Peyer's patch (tissue), 4 donors: ENCODE measurements around the gene CST3. TPM values are rescaled to one million over a fixed set of nuclear protein-coding genes. Genes with fewer than 3 reads are reported as not detected.

ENCODE experiments used
- DNase-seq, 3 donors: peaks; one replicate each; pipeline ENCODE4 v3.0.0-alpha.2; 2017 to 2019
- H3K27ac ChIP-seq, 4 donors: fragments of 200-600 bp; sonication (generic); one replicate each; pipeline ENCODE4 v1.5.1; 2016 to 2019
- H3K27me3 ChIP-seq, 2 donors: fragments of 200-600 bp; sonication (generic); one replicate each; pipeline ENCODE4 v1.5.1; 2019
- H3K36me3 ChIP-seq, 3 donors: fragments of 200-600 bp; sonication (generic); one replicate each; pipeline ENCODE4 v1.5.1; 2016 to 2019
- H3K4me1 ChIP-seq, 4 donors: fragments of 200-600 bp; sonication (generic); one replicate each; pipeline ENCODE4 v1.5.1; 2016 to 2019
- H3K4me3 ChIP-seq, 4 donors: fragments of 200-600 bp; sonication (generic); 1 replicate in 3 of 4; 2 replicates in 1 of 4; pipeline ENCODE4 v1.5.1; 2016 to 2019; ENCODE audit warnings: mild to moderate bottlenecking in 1 of 4
- H3K9me3 ChIP-seq, 4 donors: fragments of 200-600 bp; sonication (generic); one replicate each; pipeline ENCODE4 v1.5.1; 2016 to 2019; ENCODE audit warnings: mild to moderate bottlenecking in 1 of 4
- POLR2A ChIP-seq, 2 donors: fragments of 450-650 bp; IDR thresholded peaks; one replicate each; pipeline ENCODE4 v1.5.1; 2017; ENCODE audit warnings: antibody characterized with exemption in 2 of 2, mild to moderate bottlenecking in 2 of 2, moderate library complexity in 2 of 2
- total RNA-seq, 4 donors: library from RNA; depleted of rRNA; stranded (reverse); fragments of >200 nt; gene quantifications; one replicate each; pipeline ENCODE4 v1.1.0, GENCODE V29; 2016
- TF ChIP-seq, protein P1 (sequence below), 6 experiments: fragments of 450-650 bp in 4 of 6; fragments of 200-600 bp in 2 of 6; sonication (generic) in 1 of 6; IDR thresholded peaks; one replicate each; pipeline ENCODE4 v1.5.1; 2017 to 2019; ENCODE audit warnings: antibody characterized with exemption in 6 of 6, mild to moderate bottlenecking in 3 of 6, moderate library complexity in 1 of 6

CST3 gene
- total RNA-seq, 4 donors from 2014 or later, result 221 to 1,587 (median 1,027) TPM

DNA sequence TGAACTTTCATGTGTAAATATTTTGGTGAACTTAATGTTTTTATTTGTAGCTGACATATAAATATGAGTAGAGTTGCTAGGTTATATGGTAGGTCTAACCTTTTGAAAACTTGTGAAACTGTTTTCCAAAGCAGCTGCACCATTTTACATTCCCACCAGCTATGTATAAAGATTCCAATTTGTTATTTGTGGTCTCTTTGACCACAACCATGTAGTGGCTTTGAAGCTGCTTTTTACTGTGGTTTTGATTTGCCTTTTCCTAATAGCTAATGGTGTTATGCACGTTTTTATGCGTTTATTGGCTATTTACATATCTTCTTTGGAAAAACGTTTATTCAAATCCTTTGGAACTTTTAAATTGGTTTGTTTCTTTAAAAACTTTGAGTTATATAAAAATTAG lies 10.3 kb downstream of the CST3 start:
- H3K4me1 ChIP-seq, result peaks cover 0 to 36% (median 0%) of the 10 kb centered on the region in 4 donors
- TF ChIP-seq, protein P1, sequence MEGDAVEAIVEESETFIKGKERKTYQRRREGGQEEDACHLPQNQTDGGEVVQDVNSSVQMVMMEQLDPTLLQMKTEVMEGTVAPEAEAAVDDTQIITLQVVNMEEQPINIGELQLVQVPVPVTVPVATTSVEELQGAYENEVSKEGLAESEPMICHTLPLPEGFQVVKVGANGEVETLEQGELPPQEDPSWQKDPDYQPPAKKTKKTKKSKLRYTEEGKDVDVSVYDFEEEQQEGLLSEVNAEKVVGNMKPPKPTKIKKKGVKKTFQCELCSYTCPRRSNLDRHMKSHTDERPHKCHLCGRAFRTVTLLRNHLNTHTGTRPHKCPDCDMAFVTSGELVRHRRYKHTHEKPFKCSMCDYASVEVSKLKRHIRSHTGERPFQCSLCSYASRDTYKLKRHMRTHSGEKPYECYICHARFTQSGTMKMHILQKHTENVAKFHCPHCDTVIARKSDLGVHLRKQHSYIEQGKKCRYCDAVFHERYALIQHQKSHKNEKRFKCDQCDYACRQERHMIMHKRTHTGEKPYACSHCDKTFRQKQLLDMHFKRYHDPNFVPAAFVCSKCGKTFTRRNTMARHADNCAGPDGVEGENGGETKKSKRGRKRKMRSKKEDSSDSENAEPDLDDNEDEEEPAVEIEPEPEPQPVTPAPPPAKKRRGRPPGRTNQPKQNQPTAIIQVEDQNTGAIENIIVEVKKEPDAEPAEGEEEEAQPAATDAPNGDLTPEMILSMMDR (IDR thresholded peaks at IDR 0.05), result no peak
- no peak for TF ChIP-seq POLR2A (IDR thresholded peaks at IDR 0.05)
- H3K27ac ChIP-seq, result no peak overlapping the region
- no peaks in the 10 kb centered on the region for H3K9me3 ChIP-seq
- no peaks in the 10 kb centered on the region for H3K27me3 ChIP-seq
- no peak for DNase-seq
- H3K36me3 ChIP-seq, result peaks cover 0 to 8% (median 0%) of the 10 kb centered on the region in 3 donors
- no peak overlapping the region for H3K4me3 ChIP-seq

- DNase-seq, result no peak
- Histone ChIP-seq H3K4me3 (no peak overlapping the region), H3K4me1 (peaks cover 0 to 44% (median 0%) of the 10 kb centered on the region in 4 donors), H3K36me3 (no peaks in the 10 kb centered on the region), H3K9me3 (no peaks in the 10 kb centered on the region), H3K27me3 (no peaks in the 10 kb centered on the region), H3K27ac (no peak overlapping the region)
- TF ChIP-seq POLR2A (IDR thresholded peaks at IDR 0.05), result no peak
- TF ChIP-seq, protein P1 (IDR thresholded peaks at IDR 0.05), result no peak
These were observed 11.6 kb downstream of the CST3 start for GRCh38 chr20:23626040-23626620.

GRCh38 chr20:23625236-23625964 lies 12.4 kb downstream of the CST3 start:
- H3K27ac ChIP-seq, result no peak overlapping the region

GRCh38 chr20:23624324-23624691 lies 13.4 kb downstream of the CST3 start:
- H3K4me1 ChIP-seq, result peaks cover 0 to 32% (median 0%) of the 10 kb centered on the region in 4 donors
- no peaks in the 10 kb centered on the region for H3K9me3 ChIP-seq
- no peaks in the 10 kb centered on the region for H3K36me3 ChIP-seq
- TF ChIP-seq POLR2A (IDR thresholded peaks at IDR 0.05), result no peak
- TF ChIP-seq, protein P1 (IDR thresholded peaks at IDR 0.05), result no peak
- H3K27ac ChIP-seq, result peak overlapping the region in 1 of 4 donors; percentile 88
- no peak overlapping the region for H3K4me3 ChIP-seq
- DNase-seq, result no peak
- no peaks in the 10 kb centered on the region for H3K27me3 ChIP-seq

More at GRCh38 chr20:23625236-23625964, 12.4 kb downstream of the CST3 start:
- Histone ChIP-seq H3K27me3 (no peaks in the 10 kb centered on the region), H3K36me3 (no peaks in the 10 kb centered on the region), H3K4me3 (no peak overlapping the region), H3K9me3 (no peaks in the 10 kb centered on the region), H3K4me1 (peaks cover 0 to 43% (median 0%) of the 10 kb centered on the region in 4 donors)
- no peak for TF ChIP-seq POLR2A (IDR thresholded peaks at IDR 0.05)
- TF ChIP-seq, protein P1 (IDR thresholded peaks at IDR 0.05), result no peak
- DNase-seq, result no peak

GRCh38 chr20:23623666-23624323 lies 14.0 kb downstream of the CST3 start:
- H3K9me3 ChIP-seq, result no peaks in the 10 kb centered on the region
- H3K36me3 ChIP-seq, result no peaks in the 10 kb centered on the region
- H3K4me1 ChIP-seq, result peaks cover 0 to 27% (median 0%) of the 10 kb centered on the region in 4 donors
- H3K27me3 ChIP-seq, result no peaks in the 10 kb centered on the region
- H3K4me3 ChIP-seq, result no peak overlapping the region
- no peak for DNase-seq
- H3K27ac ChIP-seq, result peak overlapping the region in 2 of 4 donors; percentile 50 to 88
- no peak for TF ChIP-seq POLR2A (IDR thresholded peaks at IDR 0.05)
- TF ChIP-seq, protein P1 (IDR thresholded peaks at IDR 0.05), result no peak
